ENCODE measurements around the gene TMEM185A.

DNA sequence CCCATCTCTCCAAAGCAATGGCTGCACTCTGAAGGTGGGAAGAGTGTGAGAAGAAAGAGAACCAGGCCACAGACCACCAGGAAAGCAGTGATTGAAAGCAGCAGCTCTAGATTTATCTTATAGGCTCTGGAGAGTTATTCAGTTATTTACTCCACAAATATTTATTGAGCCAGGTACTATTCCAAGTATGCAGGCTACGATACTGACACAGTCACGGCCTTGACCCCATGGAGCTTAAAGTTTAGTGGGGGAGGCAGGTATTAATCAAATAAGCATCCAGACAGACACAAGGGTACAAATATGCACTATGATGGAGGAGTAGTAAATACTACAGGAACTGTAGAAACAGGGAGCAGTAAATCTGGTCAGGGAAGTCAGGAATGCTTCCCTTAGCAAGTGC, 2.8 kb downstream of the TMEM185A start:
- TF ChIP-seq YY1 (IDR thresholded peaks at IDR 0.05; ENCODE audit: extremely low read depth, insufficient replicate concordance, low read depth, low read length) (no peak), RAD21 (IDR thresholded peaks at IDR 0.05; ENCODE audit: low read depth) (no peak), REST (IDR thresholded peaks at IDR 0.05; ENCODE audit: low read depth) (no peak), POLR2A (IDR thresholded peaks at IDR 0.05; ENCODE audit: borderline replicate concordance, extremely low read depth, insufficient read depth, insufficient read length) (no peak), SP1 (IDR thresholded peaks at IDR 0.05; ENCODE audit: low read depth) (no peak)
- TF ChIP-seq, protein P1, sequence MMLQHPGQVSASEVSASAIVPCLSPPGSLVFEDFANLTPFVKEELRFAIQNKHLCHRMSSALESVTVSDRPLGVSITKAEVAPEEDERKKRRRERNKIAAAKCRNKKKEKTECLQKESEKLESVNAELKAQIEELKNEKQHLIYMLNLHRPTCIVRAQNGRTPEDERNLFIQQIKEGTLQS (IDR thresholded peaks at IDR 0.05): no peak
- TF ChIP-seq, protein P2, sequence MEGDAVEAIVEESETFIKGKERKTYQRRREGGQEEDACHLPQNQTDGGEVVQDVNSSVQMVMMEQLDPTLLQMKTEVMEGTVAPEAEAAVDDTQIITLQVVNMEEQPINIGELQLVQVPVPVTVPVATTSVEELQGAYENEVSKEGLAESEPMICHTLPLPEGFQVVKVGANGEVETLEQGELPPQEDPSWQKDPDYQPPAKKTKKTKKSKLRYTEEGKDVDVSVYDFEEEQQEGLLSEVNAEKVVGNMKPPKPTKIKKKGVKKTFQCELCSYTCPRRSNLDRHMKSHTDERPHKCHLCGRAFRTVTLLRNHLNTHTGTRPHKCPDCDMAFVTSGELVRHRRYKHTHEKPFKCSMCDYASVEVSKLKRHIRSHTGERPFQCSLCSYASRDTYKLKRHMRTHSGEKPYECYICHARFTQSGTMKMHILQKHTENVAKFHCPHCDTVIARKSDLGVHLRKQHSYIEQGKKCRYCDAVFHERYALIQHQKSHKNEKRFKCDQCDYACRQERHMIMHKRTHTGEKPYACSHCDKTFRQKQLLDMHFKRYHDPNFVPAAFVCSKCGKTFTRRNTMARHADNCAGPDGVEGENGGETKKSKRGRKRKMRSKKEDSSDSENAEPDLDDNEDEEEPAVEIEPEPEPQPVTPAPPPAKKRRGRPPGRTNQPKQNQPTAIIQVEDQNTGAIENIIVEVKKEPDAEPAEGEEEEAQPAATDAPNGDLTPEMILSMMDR (IDR thresholded peaks at IDR 0.05 in 2 of 3, conservative IDR thresholded peaks at IDR 0.05 in 1 of 3; ENCODE audit: borderline replicate concordance in 1 of 3, insufficient read depth in 1 of 3, low read depth in 2 of 3, low read length in 2 of 3): no peak
